HepG2 (cell line): ENCODE data around the gene CNTD1. TPM values are rescaled to one million over a fixed set of nuclear protein-coding genes. Genes with fewer than 3 reads are reported as not detected.

ENCODE experiments used
- ATAC-seq: fragments of 200-7000 bp; cut with Tn5 transposase; 3 replicates; pipeline ENCODE4 v1.9.1; 2020; ENCODE audit warnings: mild to moderate bottlenecking, moderate library complexity
- BruUV-seq: library from RNA; stranded (reverse); fragments of 400-500 nt; replicated peaks from 2 replicates; lab custom pipeline; 2021; lab: Mats Ljungman, UMichigan
- CTCF ChIA-PET: fragments of 300-600 bp; formaldehyde crosslinking; extraction: SDS; loops from one replicate; lab custom pipeline; 2021; ENCODE audit warnings: low total read pairs, inconsistent platforms, low intra/inter-chr PET ratio; lab: Yijun Ruan, JAX
- POLR2A ChIA-PET: fragments of 350-600 bp; sonication (Branson Sonifier 250); formaldehyde crosslinking; loops from one replicate; lab custom pipeline; 2020; ENCODE audit warnings: antibody characterized with exemption, inconsistent platforms; lab: Yijun Ruan, JAX
- DNase-seq: peaks from one replicate; pipeline ENCODE4 v3.0.0-alpha.2; 2015; ENCODE audit warnings: low spot score
- FAIRE-seq: peaks from 3 replicates; lab custom pipeline; 2011; peaks lifted over from hg19 to GRCh38; lab: Jason Lieb, UNC
- H2AFZ ChIP-seq: one replicate; pipeline ENCODE4 v1.6.1; 2011; ENCODE audit warnings: low read length, inconsistent platforms
- H3K27ac ChIP-seq: fragments of 300-600 bp; 3 replicates; pipeline ENCODE4 v1.8.0; 2011; ENCODE audit warnings: mixed run types, mild to moderate bottlenecking, mixed read lengths, low read length, inconsistent platforms; ENCODE audit not compliant: insufficient read depth; ENCODE audit errors: extremely low read length
- H3K27me3 ChIP-seq, 2 experiments: fragments of 200-600 bp in 1 of 2; 2 replicates in 1 of 2; 3 replicates in 1 of 2; pipeline versions ENCODE4 v1.6.0 to v1.8.0; 2011; ENCODE audit warnings: low read length in 2 of 2, mild to moderate bottlenecking in 2 of 2, moderate library complexity in 2 of 2, inconsistent platforms in 1 of 2; ENCODE audit not compliant: insufficient read depth in 2 of 2, control insufficient read depth in 1 of 2
- H3K36me3 ChIP-seq, 2 experiments: fragments of 200-600 bp in 1 of 2; replicated peaks in 1 of 2; 2 replicates in 1 of 2; 3 replicates in 1 of 2; pipeline versions ENCODE4 v1.5.1 to v1.8.0; 2011; ENCODE audit warnings: low read length in 2 of 2, inconsistent platforms in 1 of 2; ENCODE audit not compliant: insufficient read depth in 2 of 2, control insufficient read depth in 1 of 2
- H3K4me1 ChIP-seq: 2 replicates; pipeline ENCODE4 v1.5.1; 2012; ENCODE audit warnings: low read length, inconsistent platforms; ENCODE audit not compliant: insufficient read depth
- H3K4me2 ChIP-seq: 2 replicates; pipeline ENCODE4 v1.6.0; 2011; ENCODE audit warnings: low read depth, low read length, inconsistent platforms
- H3K4me3 ChIP-seq, 3 experiments: fragments of 200-600 bp in 1 of 3; sonication (generic), shearing (Covaris generic) in 1 of 3; replicated peaks in 1 of 3; 2 replicates each; pipeline ENCODE4 v1.5.1; 2011 to 2016; ENCODE audit warnings: low read length in 3 of 3, inconsistent platforms in 2 of 3, low read depth in 2 of 3, mild to moderate bottlenecking in 2 of 3, control low read depth in 1 of 3, mixed read lengths in 1 of 3; ENCODE audit not compliant: insufficient read depth in 1 of 3
- H3K79me2 ChIP-seq: one replicate; pipeline ENCODE4 v1.6.1; 2011; ENCODE audit warnings: low read length, inconsistent platforms; ENCODE audit not compliant: insufficient read depth
- H3K9ac ChIP-seq: 2 replicates; pipeline ENCODE4 v1.6.0; 2011; ENCODE audit warnings: mild to moderate bottlenecking, low read depth, low read length, inconsistent platforms; ENCODE audit not compliant: insufficient read depth
- H3K9me3 ChIP-seq: 2 replicates; pipeline ENCODE4 v1.5.1; 2012; ENCODE audit warnings: mild to moderate bottlenecking, low read length
- H4K20me1 ChIP-seq: 2 replicates; pipeline ENCODE4 v1.6.0; 2011; ENCODE audit warnings: inconsistent platforms, mild to moderate bottlenecking, low read length, moderate library complexity; ENCODE audit not compliant: insufficient read depth
- HES4 ChIP-seq: sonication (generic); formaldehyde crosslinking; IDR thresholded peaks from 2 replicates; pipeline ENCODE4 v1.9.0; 2021; ENCODE audit warnings: mild to moderate bottlenecking, missing genetic modification reagents, borderline replicate concordance
- NONO ChIP-seq, 2 experiments: fragments of 450-650 bp in 1 of 2; sonication (generic) in 1 of 2; formaldehyde crosslinking in 1 of 2; IDR thresholded peaks in 1 of 2; conservative IDR thresholded peaks in 1 of 2; 2 replicates each; pipeline versions ENCODE4 v1.6.1 to v1.8.0; 2017 to 2022; ENCODE audit warnings: mild to moderate bottlenecking in 1 of 2, missing genetic modification reagents in 1 of 2, moderate library complexity in 1 of 2
- NRL ChIP-seq: sonication (generic); formaldehyde crosslinking; IDR thresholded peaks from 2 replicates; pipeline ENCODE4 v1.5.0; 2020; ENCODE audit warnings: missing genetic modification reagents, mild to moderate bottlenecking, moderate library complexity, borderline replicate concordance
- POLR2AphosphoS5 ChIP-seq: IDR thresholded peaks from 2 replicates; pipeline ENCODE4 v1.6.1; 2012; ENCODE audit warnings: low read depth, low read length
- THAP9 ChIP-seq: sonication (generic); formaldehyde crosslinking; IDR thresholded peaks from 2 replicates; pipeline ENCODE4; 2020; ENCODE audit warnings: missing genetic modification reagents, mild to moderate bottlenecking, borderline replicate concordance
- ZFP36L2 ChIP-seq: sonication (generic); formaldehyde crosslinking; IDR thresholded peaks from 2 replicates; pipeline ENCODE4 v1.4.0; 2020; ENCODE audit warnings: missing genetic modification reagents
- ZNF138 ChIP-seq: sonication (generic); formaldehyde crosslinking; IDR thresholded peaks from 2 replicates; pipeline ENCODE4 v1.5.0; 2020; ENCODE audit warnings: mild to moderate bottlenecking, low read depth, missing genetic modification reagents
- ZNF24 ChIP-seq: fragments of 450-650 bp; IDR thresholded peaks from 2 replicates; pipeline ENCODE4 v1.6.1; 2017; ENCODE audit warnings: antibody characterized with exemption, mild to moderate bottlenecking
- ZNF441 ChIP-seq: sonication (generic); formaldehyde crosslinking; IDR thresholded peaks from 2 replicates; pipeline ENCODE4 v1.7.0; 2021; ENCODE audit warnings: missing genetic modification reagents, borderline replicate concordance
- WGBS: methylation state at CpG from one replicate; pipeline ENCODE4 v1.1.6; 2017; ENCODE audit warnings: low lambda C conversion rate; 5-methylcytosine and 5-hydroxymethylcytosine counted together
- in situ Hi-C: cut with HindIII; loops from 2 replicates; pipeline ENCODE4 v1.10.0; 2017; ENCODE audit warnings: low pct_unique_long_range_greater_than_20kb; ENCODE audit not compliant: extremely low pct_ligation_motif_present
- intact Hi-C: fragments of 100-400 bp; cut with micrococcal nuclease; formaldehyde crosslinking; loops from one replicate; pipeline ENCODE4 v1.10.0; 2022; ENCODE audit not compliant: unreplicated experiment
- polyA plus RNA-seq, 8 experiments: library from polyadenylated mRNA; depleted of rRNA in 3 of 8; stranded (reverse) in 7 of 8; unstranded in 1 of 8; fragments of >200 nt; fragmentation: Illumina TruSeq in 4 of 8; extraction: Trizol in 4 of 8; gene quantifications; 2 replicates each; pipeline versions ENCODE4 v1.2.1 to v1.2.3, GENCODE V29; 2011 to 2016; ENCODE audit warnings: low read depth in 4 of 8, missing spikeins in 1 of 8, mixed read lengths in 1 of 8; ENCODE audit not compliant: insufficient read depth in 1 of 8
- total RNA-seq, 5 experiments: library from RNA; depleted of rRNA; stranded (reverse); fragments of >200 nt; fragmentation: Illumina TruSeq; extraction: Trizol; gene quantifications; 2 replicates each; pipeline ENCODE4 v1.2.3, GENCODE V29; 2016; ENCODE audit warnings: low read depth in 1 of 5
- TF ChIP-seq, protein P1 (sequence below): sonication (generic); formaldehyde crosslinking; IDR thresholded peaks from 2 replicates; pipeline ENCODE4 v1.5.1; 2020; ENCODE audit warnings: missing genetic modification reagents, mild to moderate bottlenecking, borderline replicate concordance
- TF ChIP-seq, protein P2 (sequence below): sonication (generic); formaldehyde crosslinking; IDR thresholded peaks from 2 replicates; pipeline ENCODE4 v1.4.0; 2020; ENCODE audit warnings: mild to moderate bottlenecking, low read depth, missing genetic modification reagents

The CNTD1 gene
- total and polyA plus RNA-seq, 2 of the 13 experiments (the other 11 are each of a cell fraction or from before 2014, with no cell fraction given): 0.11 to 0.15 TPM

GRCh38 chr17:42783062-42783790, 15.4 kb upstream of the CNTD1 start:
- 87% methylated on average over 9 of the region's 9 CpGs for WGBS
- H3K9ac ChIP-seq: peak overlapping the region; percentile 95; the same call in 1 of the 2 replicates
- ATAC-seq (no peak), DNase-seq (no peak)
- no peaks in the 10 kb centered on the region; a peak in 1 of 5 replicates for H3K27me3 ChIP-seq
- H3K9me3 ChIP-seq: no peaks in the 10 kb centered on the region
- peak overlapping the region; percentile 99 for H3K4me2 ChIP-seq
- peaks cover 36% of the 10 kb centered on the region for H3K4me1 ChIP-seq
- H2AFZ ChIP-seq: no peak overlapping the region
- intact Hi-C loops: no loop called here
- H3K79me2 ChIP-seq: peaks cover 23% of the 10 kb centered on the region
- H3K36me3 ChIP-seq: peaks cover 24 to 29% of the 10 kb centered on the region in 2 experiments; a peak in 4 of 5 replicates
- peak; percentile 3; the same call in 1 of the 2 replicates for TF ChIP-seq NRL (CRISPR knock-in tag)
- TF ChIP-seq ZNF138 (CRISPR knock-in tag): 0 out of 2 replicates have a peak, but pooled peaks have one; percentile 32
- no peak for TF ChIP-seq THAP9 (CRISPR knock-in tag)
- no peak for TF ChIP-seq POLR2AphosphoS5
- TF ChIP-seq ZFP36L2 (CRISPR knock-in tag): no peak
- TF ChIP-seq ZNF24: no peak
- TF ChIP-seq, protein P1, sequence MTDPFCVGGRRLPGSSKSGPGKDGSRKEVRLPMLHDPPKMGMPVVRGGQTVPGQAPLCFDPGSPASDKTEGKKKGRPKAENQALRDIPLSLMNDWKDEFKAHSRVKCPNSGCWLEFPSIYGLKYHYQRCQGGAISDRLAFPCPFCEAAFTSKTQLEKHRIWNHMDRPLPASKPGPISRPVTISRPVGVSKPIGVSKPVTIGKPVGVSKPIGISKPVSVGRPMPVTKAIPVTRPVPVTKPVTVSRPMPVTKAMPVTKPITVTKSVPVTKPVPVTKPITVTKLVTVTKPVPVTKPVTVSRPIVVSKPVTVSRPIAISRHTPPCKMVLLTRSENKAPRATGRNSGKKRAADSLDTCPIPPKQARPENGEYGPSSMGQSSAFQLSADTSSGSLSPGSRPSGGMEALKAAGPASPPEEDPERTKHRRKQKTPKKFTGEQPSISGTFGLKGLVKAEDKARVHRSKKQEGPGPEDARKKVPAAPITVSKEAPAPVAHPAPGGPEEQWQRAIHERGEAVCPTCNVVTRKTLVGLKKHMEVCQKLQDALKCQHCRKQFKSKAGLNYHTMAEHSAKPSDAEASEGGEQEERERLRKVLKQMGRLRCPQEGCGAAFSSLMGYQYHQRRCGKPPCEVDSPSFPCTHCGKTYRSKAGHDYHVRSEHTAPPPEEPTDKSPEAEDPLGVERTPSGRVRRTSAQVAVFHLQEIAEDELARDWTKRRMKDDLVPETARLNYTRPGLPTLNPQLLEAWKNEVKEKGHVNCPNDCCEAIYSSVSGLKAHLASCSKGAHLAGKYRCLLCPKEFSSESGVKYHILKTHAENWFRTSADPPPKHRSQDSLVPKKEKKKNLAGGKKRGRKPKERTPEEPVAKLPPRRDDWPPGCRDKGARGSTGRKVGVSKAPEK (CRISPR knock-in tag): no peak
- TF ChIP-seq NONO (IDR thresholded peaks at IDR 0.05): no peak
- 0 out of 2 replicates have a peak, but pooled peaks have one; percentile 28 for TF ChIP-seq NONO (CRISPR knock-in tag; conservative IDR thresholded peaks at IDR 0.05)
- TF ChIP-seq, protein P2, sequence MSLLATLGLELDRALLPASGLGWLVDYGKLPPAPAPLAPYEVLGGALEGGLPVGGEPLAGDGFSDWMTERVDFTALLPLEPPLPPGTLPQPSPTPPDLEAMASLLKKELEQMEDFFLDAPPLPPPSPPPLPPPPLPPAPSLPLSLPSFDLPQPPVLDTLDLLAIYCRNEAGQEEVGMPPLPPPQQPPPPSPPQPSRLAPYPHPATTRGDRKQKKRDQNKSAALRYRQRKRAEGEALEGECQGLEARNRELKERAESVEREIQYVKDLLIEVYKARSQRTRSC (CRISPR knock-in tag): no peak
- TF ChIP-seq ZNF441: no peak
- TF ChIP-seq HES4: no peak
- TF ChIP-seq, all 625 proteins: peak for 3
- peak overlapping the region in 2 of 3 experiments; percentile 92 to 99; a peak in 3 of 6 replicates for H3K4me3 ChIP-seq
- in situ Hi-C loops: no loop called here
- H4K20me1 ChIP-seq: peaks cover 4% of the 10 kb centered on the region; the same call in 1 of the 2 replicates
- H3K27ac ChIP-seq: no peak overlapping the region
- ChIA-PET POLR2A (interaction anchor here (3.3 to 8.4 kb wide), 5 partner anchors 10 to 40 kb away, joined by 21 to 278 read pairs (median 75); partner anchors contain the start of genes BECN1, CNTD1, COA3 and RAMP2), CTCF (no interaction called here)
- FAIRE-seq: no peak
- BruUV-seq: no TSS peak
